Keratinocyte (primary cell): ENCODE results near the gene GPS1.

ENCODE experiments used
- CTCF ChIP-seq, 3 experiments: IDR thresholded peaks in 1 of 3; conservative IDR thresholded peaks in 1 of 3; optimal IDR thresholded peaks in 1 of 3; 2 replicates in 2 of 3; 3 replicates in 1 of 3; pipeline versions ENCODE3 to v1.5.1; 2011; ENCODE audit warnings: low read length in 3 of 3, mild to moderate bottlenecking in 3 of 3, moderate library complexity in 2 of 3, control low read depth in 1 of 3, inconsistent platforms in 1 of 3; ENCODE audit not compliant: insufficient read depth in 2 of 3; ENCODE audit errors: extremely low read depth in 1 of 3
- EZH2 ChIP-seq: IDR thresholded peaks from one replicate; pipeline ENCODE4 v1.6.1; 2012; ENCODE audit warnings: inconsistent platforms, mild to moderate bottlenecking, low read length, moderate library complexity

GRCh38 chr17:82073446-82073845, 21.7 kb downstream of the GPS1 start:
- TF ChIP-seq CTCF (optimal IDR thresholded peaks at IDR 0.05 in 1 of 3, IDR thresholded peaks at IDR 0.05 in 1 of 3, conservative IDR thresholded peaks at IDR 0.05 in 1 of 3; ENCODE audit: extremely low read depth in 1 of 3, insufficient read depth in 2 of 3, low read length in 3 of 3) (no peak), EZH2 (no peak)
